ENCODE results near the gene ZNFX1.

- TF ChIP-seq CTCF (IDR thresholded peaks at IDR 0.05; ENCODE audit: low read length) = no peak
- no peak for TF ChIP-seq EZH2 (optimal IDR thresholded peaks at IDR 0.05; ENCODE audit: low read depth, low read length)
Observed at GRCh38 chr20:49315580-49315979, 37.7 kb upstream of the ZNFX1 start.
